HepG2 (cell line): ENCODE results near the gene TIMM10. TPM values are rescaled to one million over a fixed set of nuclear protein-coding genes. Genes with fewer than 3 reads are reported as not detected.

Experiments used
- FOXJ3 ChIP-seq: sonication (generic); formaldehyde crosslinking; IDR thresholded peaks from 2 replicates; pipeline ENCODE4 v1.4.0; 2020; ENCODE audit warnings: missing genetic modification reagents, mild to moderate bottlenecking, borderline replicate concordance
- GTF2F1 ChIP-seq: fragments of 150-350 bp; IDR thresholded peaks from 2 replicates; pipeline ENCODE4 v1.6.1; 2014; ENCODE audit warnings: low read length
- PHF21A ChIP-seq: sonication (generic); formaldehyde crosslinking; IDR thresholded peaks from 2 replicates; pipeline ENCODE4 v1.5.0; 2020; ENCODE audit warnings: mild to moderate bottlenecking, missing genetic modification reagents
- RCOR2 ChIP-seq: IDR thresholded peaks from 2 replicates; pipeline ENCODE4 v1.6.1; 2016; ENCODE audit warnings: missing biosample characterization, missing genetic modification reagents
- STAG1 ChIP-seq: sonication (generic); formaldehyde crosslinking; IDR thresholded peaks from 2 replicates; pipeline ENCODE4 v1.4.0; 2020; ENCODE audit warnings: missing genetic modification reagents
- TOE1 ChIP-seq: sonication (generic); formaldehyde crosslinking; IDR thresholded peaks from 2 replicates; pipeline ENCODE4 v1.4.0; 2020; ENCODE audit warnings: mild to moderate bottlenecking, missing genetic modification reagents
- XBP1 ChIP-seq: sonication (generic); formaldehyde crosslinking; IDR thresholded peaks from 2 replicates; pipeline ENCODE4 v1.5.0; 2020; ENCODE audit warnings: missing genetic modification reagents
- ZBTB38 ChIP-seq: sonication (generic); formaldehyde crosslinking; IDR thresholded peaks from 2 replicates; pipeline ENCODE4 v1.5.1; 2020; ENCODE audit warnings: mild to moderate bottlenecking, missing genetic modification reagents
- ZNF3 ChIP-seq: IDR thresholded peaks from 2 replicates; pipeline ENCODE4 v1.7.0; 2017; ENCODE audit warnings: inconsistent platforms
- ZNF354B ChIP-seq: sonication (generic); formaldehyde crosslinking; IDR thresholded peaks from 2 replicates; pipeline ENCODE4 v1.8.0; 2022; ENCODE audit warnings: mild to moderate bottlenecking, missing genetic modification reagents
- ZNF720 ChIP-seq: sonication (generic); formaldehyde crosslinking; IDR thresholded peaks from 2 replicates; pipeline ENCODE4 v1.4.0; 2020; ENCODE audit warnings: missing genetic modification reagents
- ZNF816 ChIP-seq: sonication (generic); formaldehyde crosslinking; IDR thresholded peaks from 2 replicates; pipeline ENCODE4 v1.8.0; 2022; ENCODE audit warnings: missing genetic modification reagents, mild to moderate bottlenecking, borderline replicate concordance
- polyA plus RNA-seq, 8 experiments: library from polyadenylated mRNA; depleted of rRNA in 3 of 8; stranded (reverse) in 7 of 8; unstranded in 1 of 8; fragments of >200 nt; fragmentation: Illumina TruSeq in 4 of 8; extraction: Trizol in 4 of 8; gene quantifications; 2 replicates each; pipeline versions ENCODE4 v1.2.1 to v1.2.3, GENCODE V29; 2011 to 2016; ENCODE audit warnings: low read depth in 4 of 8, missing spikeins in 1 of 8, mixed read lengths in 1 of 8; ENCODE audit not compliant: insufficient read depth in 1 of 8
- total RNA-seq, 5 experiments: library from RNA; depleted of rRNA; stranded (reverse); fragments of >200 nt; fragmentation: Illumina TruSeq; extraction: Trizol; gene quantifications; 2 replicates each; pipeline ENCODE4 v1.2.3, GENCODE V29; 2016; ENCODE audit warnings: low read depth in 1 of 5
- TF ChIP-seq, protein P1 (sequence below): sonication (generic); formaldehyde crosslinking; IDR thresholded peaks from 2 replicates; pipeline ENCODE4 v1.4.0; 2020; ENCODE audit warnings: mild to moderate bottlenecking, missing genetic modification reagents
- TF ChIP-seq, protein P2 (sequence below): IDR thresholded peaks from 2 replicates; pipeline ENCODE4 v1.6.1; 2012; ENCODE audit warnings: inconsistent platforms
- TF ChIP-seq, protein P3 (sequence below): sonication (generic); formaldehyde crosslinking; IDR thresholded peaks from 2 replicates; pipeline ENCODE4 v1.4.0; 2020; ENCODE audit warnings: mild to moderate bottlenecking, missing genetic modification reagents
- TF ChIP-seq, protein P4 (sequence below): sonication (generic); formaldehyde crosslinking; IDR thresholded peaks from 2 replicates; pipeline ENCODE4 v1.4.0; 2020; ENCODE audit warnings: mild to moderate bottlenecking, missing genetic modification reagents
- TF ChIP-seq, protein P5 (sequence below): IDR thresholded peaks from 2 replicates; pipeline ENCODE4 v1.6.1; 2016; ENCODE audit warnings: control low read depth

TIMM10 gene
- total and polyA plus RNA-seq, 2 of the 13 experiments (the other 11 are each of a cell fraction or from before 2014, with no cell fraction given) = 67.8 to 82.2 TPM

DNA sequence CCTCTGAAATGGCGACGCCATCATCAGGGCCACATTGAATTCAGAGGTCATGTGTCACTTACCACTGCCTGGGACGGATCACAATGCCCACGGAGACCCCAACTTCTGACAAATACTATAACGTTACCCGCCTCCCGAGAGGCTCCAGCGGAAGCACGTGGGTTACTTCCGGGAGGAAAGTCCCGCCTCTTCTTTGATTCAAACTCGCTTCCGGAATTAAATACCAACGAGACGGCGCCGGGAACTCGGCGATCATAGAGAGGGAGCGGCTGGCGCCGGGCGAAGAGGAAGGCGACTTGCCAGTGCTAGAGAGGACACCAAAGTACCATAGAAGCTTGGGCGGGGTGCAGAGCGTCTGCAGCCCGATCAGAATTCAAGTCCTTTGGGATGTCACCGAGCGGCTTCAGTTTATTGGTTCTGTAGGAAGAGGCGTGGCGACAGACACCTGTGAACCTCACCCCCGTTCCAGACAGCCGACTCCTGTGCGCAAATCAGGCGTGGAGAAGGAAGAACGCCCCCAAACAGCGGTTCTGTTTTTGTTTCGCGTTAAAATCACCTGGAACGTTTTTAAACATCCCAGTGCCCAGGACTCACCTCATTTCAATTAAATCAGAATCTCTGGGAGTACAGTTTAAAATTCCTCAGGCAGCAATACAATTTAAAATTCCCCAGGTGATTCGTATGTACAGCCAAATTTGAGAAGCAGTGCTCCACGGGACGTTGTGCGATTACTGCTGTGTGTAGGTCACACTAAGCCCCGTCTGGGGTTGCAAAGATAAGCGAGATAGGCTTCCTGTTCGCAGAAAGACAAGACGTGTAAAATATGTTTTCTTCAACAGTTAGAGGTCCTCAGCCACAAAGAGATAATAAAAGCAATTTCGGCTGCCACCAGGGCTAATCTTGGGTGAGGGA lies at the start of gene TIMM10 (continued):
- TF ChIP-seq FOXJ3 (CRISPR knock-in tag) (peak; percentile 80; the same call in 1 of the 2 replicates), GTF2F1 (no peak), STAG1 (CRISPR knock-in tag) (no peak), ZNF354B (CRISPR knock-in tag) (no peak), ZNF816 (no peak; the same call in 1 of the 2 replicates), RCOR2 (CRISPR knock-in tag) (no peak), ZBTB38 (CRISPR knock-in tag) (no peak), PHF21A (CRISPR knock-in tag) (peak; percentile 95), XBP1 (CRISPR knock-in tag) (peak; percentile 53; the same call in 1 of the 2 replicates), ZNF3 (CRISPR knock-in tag) (no peak), TOE1 (CRISPR knock-in tag) (no peak), ZNF720 (CRISPR knock-in tag) (no peak)
- TF ChIP-seq, protein P1, sequence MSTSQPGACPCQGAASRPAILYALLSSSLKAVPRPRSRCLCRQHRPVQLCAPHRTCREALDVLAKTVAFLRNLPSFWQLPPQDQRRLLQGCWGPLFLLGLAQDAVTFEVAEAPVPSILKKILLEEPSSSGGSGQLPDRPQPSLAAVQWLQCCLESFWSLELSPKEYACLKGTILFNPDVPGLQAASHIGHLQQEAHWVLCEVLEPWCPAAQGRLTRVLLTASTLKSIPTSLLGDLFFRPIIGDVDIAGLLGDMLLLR (CRISPR knock-in tag) = peak; percentile 53; the same call in 1 of the 2 replicates
- TF ChIP-seq, protein P2, sequence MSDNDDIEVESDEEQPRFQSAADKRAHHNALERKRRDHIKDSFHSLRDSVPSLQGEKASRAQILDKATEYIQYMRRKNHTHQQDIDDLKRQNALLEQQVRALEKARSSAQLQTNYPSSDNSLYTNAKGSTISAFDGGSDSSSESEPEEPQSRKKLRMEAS = peak; percentile 94
- TF ChIP-seq, protein P3, sequence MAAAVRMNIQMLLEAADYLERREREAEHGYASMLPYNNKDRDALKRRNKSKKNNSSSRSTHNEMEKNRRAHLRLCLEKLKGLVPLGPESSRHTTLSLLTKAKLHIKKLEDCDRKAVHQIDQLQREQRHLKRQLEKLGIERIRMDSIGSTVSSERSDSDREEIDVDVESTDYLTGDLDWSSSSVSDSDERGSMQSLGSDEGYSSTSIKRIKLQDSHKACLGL (CRISPR knock-in tag) = peak; percentile 96; the same call in 1 of the 2 replicates
- TF ChIP-seq, protein P4, sequence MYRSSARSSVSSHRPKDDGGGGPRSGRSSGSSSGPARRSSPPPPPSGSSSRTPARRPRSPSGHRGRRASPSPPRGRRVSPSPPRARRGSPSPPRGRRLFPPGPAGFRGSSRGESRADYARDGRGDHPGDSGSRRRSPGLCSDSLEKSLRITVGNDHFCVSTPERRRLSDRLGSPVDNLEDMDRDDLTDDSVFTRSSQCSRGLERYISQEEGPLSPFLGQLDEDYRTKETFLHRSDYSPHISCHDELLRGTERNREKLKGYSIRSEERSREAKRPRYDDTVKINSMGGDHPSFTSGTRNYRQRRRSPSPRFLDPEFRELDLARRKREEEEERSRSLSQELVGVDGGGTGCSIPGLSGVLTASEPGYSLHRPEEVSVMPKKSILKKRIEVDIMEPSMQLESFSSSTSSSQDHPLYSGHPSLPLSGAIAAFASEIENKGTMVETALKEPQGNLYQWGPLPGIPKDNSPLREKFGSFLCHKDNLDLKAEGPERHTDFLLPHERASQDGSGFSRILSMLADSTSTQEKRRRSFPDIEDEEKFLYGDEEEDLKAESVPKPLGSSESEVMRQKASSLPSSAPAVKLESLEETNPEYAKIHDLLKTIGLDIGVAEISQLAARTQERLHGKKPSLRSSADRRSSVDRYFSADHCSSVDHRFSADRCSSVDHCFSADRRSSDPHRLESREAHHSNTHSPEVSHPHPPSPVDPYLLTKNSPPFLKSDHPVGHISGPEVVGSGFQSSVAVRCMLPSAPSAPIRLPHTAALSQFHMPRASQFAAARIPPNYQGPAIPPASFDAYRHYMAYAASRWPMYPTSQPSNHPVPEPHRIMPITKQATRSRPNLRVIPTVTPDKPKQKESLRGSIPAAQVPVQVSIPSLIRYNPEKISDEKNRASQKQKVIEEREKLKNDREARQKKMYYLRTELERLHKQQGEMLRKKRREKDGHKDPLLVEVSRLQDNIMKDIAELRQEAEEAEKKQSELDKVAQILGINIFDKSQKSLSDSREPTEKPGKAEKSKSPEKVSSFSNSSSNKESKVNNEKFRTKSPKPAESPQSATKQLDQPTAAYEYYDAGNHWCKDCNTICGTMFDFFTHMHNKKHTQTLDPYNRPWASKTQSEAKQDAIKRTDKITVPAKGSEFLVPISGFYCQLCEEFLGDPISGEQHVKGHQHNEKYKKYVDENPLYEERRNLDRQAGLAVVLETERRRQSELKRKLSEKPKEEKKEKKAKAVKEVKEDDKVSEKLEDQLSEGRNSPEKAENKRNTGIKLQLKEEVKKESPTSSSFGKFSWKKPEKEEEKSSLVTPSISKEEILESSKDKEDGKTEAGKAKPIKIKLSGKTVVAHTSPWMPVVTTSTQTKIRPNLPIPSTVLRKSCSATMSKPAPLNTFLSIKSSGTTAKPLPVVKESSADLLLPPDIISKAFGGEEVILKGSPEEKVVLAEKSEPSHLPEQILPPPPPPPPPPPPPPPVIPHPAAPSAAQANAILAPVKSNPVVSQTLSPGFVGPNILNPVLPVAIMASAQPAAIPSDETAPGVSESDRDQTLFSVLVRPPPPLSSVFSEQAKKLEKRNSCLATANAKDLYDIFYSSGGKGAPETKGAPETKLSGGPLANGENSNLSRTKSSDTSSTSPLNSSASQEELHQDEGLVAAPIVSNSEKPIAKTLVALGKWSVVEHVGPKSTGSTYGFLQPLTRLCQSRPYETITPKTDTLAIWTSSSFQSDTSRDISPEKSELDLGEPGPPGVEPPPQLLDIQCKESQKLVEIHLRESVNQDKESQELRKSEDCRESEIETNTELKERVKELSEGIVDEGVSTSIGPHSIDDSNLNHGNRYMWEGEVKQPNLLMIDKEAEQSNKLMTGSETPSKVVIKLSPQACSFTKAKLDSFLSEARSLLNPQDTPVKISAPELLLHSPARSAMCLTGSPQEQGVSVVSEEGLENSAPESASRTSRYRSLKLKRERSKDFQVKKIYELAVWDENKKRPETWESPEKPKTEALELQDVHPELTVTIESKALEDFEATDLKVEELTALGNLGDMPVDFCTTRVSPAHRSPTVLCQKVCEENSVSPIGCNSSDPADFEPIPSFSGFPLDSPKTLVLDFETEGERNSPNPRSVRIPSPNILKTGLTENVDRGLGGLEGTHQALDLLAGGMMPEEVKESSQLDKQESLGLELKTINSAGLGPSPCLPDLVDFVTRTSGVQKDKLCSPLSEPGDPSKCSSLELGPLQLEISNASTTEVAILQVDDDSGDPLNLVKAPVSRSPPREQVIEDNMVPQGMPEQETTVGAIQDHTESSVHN (CRISPR knock-in tag) = no peak
- TF ChIP-seq, protein P5, sequence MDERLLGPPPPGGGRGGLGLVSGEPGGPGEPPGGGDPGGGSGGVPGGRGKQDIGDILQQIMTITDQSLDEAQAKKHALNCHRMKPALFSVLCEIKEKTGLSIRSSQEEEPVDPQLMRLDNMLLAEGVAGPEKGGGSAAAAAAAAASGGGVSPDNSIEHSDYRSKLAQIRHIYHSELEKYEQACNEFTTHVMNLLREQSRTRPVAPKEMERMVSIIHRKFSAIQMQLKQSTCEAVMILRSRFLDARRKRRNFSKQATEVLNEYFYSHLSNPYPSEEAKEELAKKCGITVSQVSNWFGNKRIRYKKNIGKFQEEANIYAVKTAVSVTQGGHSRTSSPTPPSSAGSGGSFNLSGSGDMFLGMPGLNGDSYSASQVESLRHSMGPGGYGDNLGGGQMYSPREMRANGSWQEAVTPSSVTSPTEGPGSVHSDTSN = no peak
